ENCODE results near the gene PIK3R1. TPM values are rescaled to one million over a fixed set of nuclear protein-coding genes. Genes with fewer than 3 reads are reported as not detected.

Gene PIK3R1
- total RNA-seq, 1 experiment from 2014 or later: 11.3 TPM

GRCh38 chr5:68217528-68217927, 2.0 kb downstream of the PIK3R1 start:
- no peaks in the 10 kb centered on the region; a peak in 1 of 5 replicates for H3K9me3 Mint-ChIP-seq
- H3K36me3 Mint-ChIP-seq (ENCODE audit: insufficient read depth in 1 of 3, low read depth in 3 of 3): peaks cover 0 to 5% (median 0%) of the 10 kb centered on the region in 3 experiments; a peak in 2 of 7 replicates
- Histone ChIP-seq H3K9ac (ENCODE audit: extremely low read depth, insufficient read length, low read length) (no peak overlapping the region), H4K91ac (ENCODE audit: insufficient read length, low read depth, low read length) (no peak overlapping the region), H2BK12ac (ENCODE audit: insufficient read length, low read depth, low read length) (no peak overlapping the region), H3K4me2 (ENCODE audit: insufficient read depth, insufficient read length, low read length) (no peak overlapping the region), H2BK15ac (ENCODE audit: low read depth, low read length) (no peak overlapping the region), H2AK5ac (ENCODE audit: insufficient read length, low read length) (no peak overlapping the region), H4K20me1 (ENCODE audit: control insufficient read depth, insufficient read depth, insufficient read length) (no peaks in the 10 kb centered on the region), H2BK120ac (ENCODE audit: low read depth, low read length, poor library complexity, severe bottlenecking) (no peak overlapping the region), H3K9me3 (ENCODE audit: control insufficient read depth, low read depth, low read length) (no peaks in the 10 kb centered on the region), H3K4me1 (ENCODE audit: insufficient read depth, low read length) (no peaks in the 10 kb centered on the region; the same call in none of the 2 replicates), H3K79me1 (ENCODE audit: insufficient read depth, low read depth, low read length, poor library complexity, severe bottlenecking) (no peaks in the 10 kb centered on the region), H3K23me2 (ENCODE audit: insufficient read length, low read depth, low read length, poor library complexity, severe bottlenecking) (peaks cover 11% of the 10 kb centered on the region), H2AFZ (ENCODE audit: low read length) (no peak overlapping the region), H2BK5ac (ENCODE audit: insufficient read length, low read length) (no peak overlapping the region), H3K56ac (ENCODE audit: insufficient read length, low read depth, low read length) (no peak overlapping the region), H4K5ac (ENCODE audit: insufficient read length, low read depth, low read length) (no peak overlapping the region), H3K27me3 (ENCODE audit: insufficient read depth, low read length) (peaks cover 26% of the 10 kb centered on the region), H3K4ac (ENCODE audit: low read depth, low read length) (no peak overlapping the region), H4K8ac (replicated peaks; ENCODE audit: insufficient read length, low read depth, low read length) (no peak overlapping the region), H3K23ac (ENCODE audit: insufficient read length, low read depth, low read length) (no peak overlapping the region), H3K18ac (ENCODE audit: insufficient read length, low read depth, low read length) (no peak overlapping the region), H3K14ac (ENCODE audit: insufficient read depth, low read length) (no peak overlapping the region), H2BK20ac (ENCODE audit: low read depth, low read length, poor library complexity, severe bottlenecking) (no peak overlapping the region), H3K79me2 (ENCODE audit: insufficient read depth, low read length) (peaks cover 2% of the 10 kb centered on the region; the same call in 1 of the 2 replicates), H3K27ac (ENCODE audit: insufficient read length, low read depth, low read length) (no peak overlapping the region), H3T11ph (ENCODE audit: low read length) (no peak overlapping the region)
- TF ChIP-seq CTCF (conservative IDR thresholded peaks at IDR 0.05): no peak
- no peak overlapping the region for H3K27ac Mint-ChIP-seq
- peak overlapping the region; percentile 75 to 81; a peak in 3 of 5 replicates for H3K4me3 Mint-ChIP-seq
- H3K27me3 Mint-ChIP-seq (ENCODE audit: low read depth): peaks cover 80% of the 10 kb centered on the region
- WGBS (ENCODE audit: extremely low coverage, insufficient read length, low lambda C conversion rate): no CpG with 5 or more reads among the region's 5 CpGs
- H3K4me1 Mint-ChIP-seq: peaks cover 21 to 25% of the 10 kb centered on the region in 2 experiments
- DNase-seq: no peak

All from H9 (cell line).